Smooth muscle cell (in vitro differentiated cells): Measurements from ENCODE around the gene SFTA2. TPM values are rescaled to one million over a fixed set of nuclear protein-coding genes. Genes with fewer than 3 reads are reported as not detected.

Source experiments
- DNase-seq: peaks from one replicate; lab custom pipeline; 2025; ENCODE audit not compliant: unreplicated experiment; lab: John Stamatoyannopoulos, UW
- H2AFZ ChIP-seq: fragments of 200-600 bp; sonication (generic); 2 replicates; pipeline ENCODE4 v1.6.0; 2016; ENCODE audit warnings: antibody characterized with exemption, low read depth, mild to moderate bottlenecking
- H3F3A ChIP-seq: fragments of 200-600 bp; sonication (generic); 2 replicates; pipeline ENCODE4 v1.6.0; 2017; ENCODE audit warnings: antibody characterized with exemption, low read depth
- H3K27ac ChIP-seq: fragments of 200-600 bp; sonication (generic); 2 replicates; pipeline ENCODE4 v1.5.1; 2016; ENCODE audit warnings: low read depth, mild to moderate bottlenecking
- H3K27me3 ChIP-seq: fragments of 200-600 bp; sonication (generic); 2 replicates; pipeline ENCODE4 v1.6.1; 2016; ENCODE audit warnings: low read depth, mild to moderate bottlenecking
- H3K36me3 ChIP-seq: fragments of 200-600 bp; sonication (generic); 2 replicates; pipeline ENCODE4 v1.5.1; 2016; ENCODE audit warnings: low read depth
- H3K4me1 ChIP-seq: fragments of 200-600 bp; sonication (generic); 2 replicates; pipeline ENCODE4 v1.5.1; 2016; ENCODE audit warnings: low read depth
- H3K4me2 ChIP-seq: fragments of 200-600 bp; sonication (generic); 2 replicates; pipeline ENCODE4 v1.6.0; 2016; ENCODE audit warnings: mild to moderate bottlenecking
- H3K4me3 ChIP-seq: fragments of 200-600 bp; sonication (generic); 2 replicates; pipeline ENCODE4 v1.5.1; 2016; ENCODE audit warnings: mild to moderate bottlenecking
- H3K79me2 ChIP-seq: fragments of 200-600 bp; sonication (generic); 2 replicates; pipeline ENCODE4 v1.6.0; 2016; ENCODE audit warnings: low read depth, mild to moderate bottlenecking
- H3K9ac ChIP-seq: fragments of 200-600 bp; sonication (generic); 2 replicates; pipeline ENCODE4 v1.6.0; 2016; ENCODE audit warnings: low read depth
- H3K9me3 ChIP-seq: fragments of 200-600 bp; sonication (generic); replicated peaks from 2 replicates; pipeline ENCODE4 v1.5.1; 2016; ENCODE audit warnings: low read depth
- H4K20me1 ChIP-seq: fragments of 200-600 bp; sonication (generic); 2 replicates; pipeline ENCODE4 v1.6.0; 2016; ENCODE audit warnings: low read depth
- CTCF ChIP-seq: fragments of 200-600 bp; sonication (generic); IDR thresholded peaks from 2 replicates; pipeline ENCODE4 v1.5.1; 2017; ENCODE audit warnings: borderline replicate concordance, mild to moderate bottlenecking, antibody characterized with exemption; ENCODE audit not compliant: insufficient read depth, poor library complexity, severe bottlenecking
- WGBS: methylation state at CpG from one replicate; pipeline ENCODE4 v1.1.7; 2016; ENCODE audit warnings: low lambda C conversion rate; 5-methylcytosine and 5-hydroxymethylcytosine counted together
- polyA plus RNA-seq: library from polyadenylated mRNA; unstranded; fragments of >200 nt; fragmentation: Nextera tagmentation; extraction: Ambion mirVana; gene quantifications from 2 replicates; pipeline ENCODE4 v1.2.1, GENCODE V29; 2016
- total RNA-seq: library from RNA; depleted of rRNA; stranded (reverse); fragments of >200 nt; gene quantifications from 2 replicates; pipeline ENCODE4 v1.2.3, GENCODE V29; 2014

Gene SFTA2
- total and polyA plus RNA-seq, 2 experiments from 2014 or later = not detected

- 93% methylated on average over 16 of the region's 16 CpGs for WGBS
- no peak for TF ChIP-seq CTCF
- Histone ChIP-seq H2AFZ (no peak within 1 kb of the TSS), H3K27me3 (no peaks in the 10 kb centered on the region), H3K4me1 (peaks cover 5% of the 10 kb centered on the region), H3F3A (no peaks in the 10 kb centered on the region), H3K4me3 (no peak within 1 kb of the TSS), H3K27ac (no peak within 1 kb of the TSS), H3K36me3 (no peaks in the 10 kb centered on the region), H4K20me1 (no peaks in the 10 kb centered on the region), H3K9me3 (no peaks in the 10 kb centered on the region), H3K9ac (no peak within 1 kb of the TSS), H3K4me2 (no peak within 1 kb of the TSS), H3K79me2 (no peaks in the 10 kb centered on the region)
- DNase-seq = no peak
Measured at GRCh38 chr6:30940361-30940986, 8.5 kb upstream of the SFTA2 start, which contains the start of gene MUCL3. Gene MUCL3 (plus strand): TSS chr6:30940973. CDS start chr6:30941000, 27 bp downstream.

GRCh38 chr6:30939473-30939872, 7.5 kb upstream of the SFTA2 start:
- H3K9ac ChIP-seq = no peak overlapping the region
- WGBS = 93% methylated on average over 3 of the region's 3 CpGs
- H3K27ac ChIP-seq = no peak overlapping the region
- H3K4me1 ChIP-seq = peaks cover 5% of the 10 kb centered on the region
- H3K79me2 ChIP-seq = no peaks in the 10 kb centered on the region
- no peaks in the 10 kb centered on the region for H3K36me3 ChIP-seq
- H3K27me3 ChIP-seq = no peaks in the 10 kb centered on the region
- DNase-seq = no peak
- no peak overlapping the region for H3K4me3 ChIP-seq
- no peak for TF ChIP-seq CTCF
- H3K4me2 ChIP-seq = no peak overlapping the region
- no peak overlapping the region for H2AFZ ChIP-seq
- H4K20me1 ChIP-seq = no peaks in the 10 kb centered on the region
- H3F3A ChIP-seq = no peaks in the 10 kb centered on the region
- H3K9me3 ChIP-seq = no peaks in the 10 kb centered on the region

- Histone ChIP-seq H3K4me3 (no peak overlapping the region), H3K9ac (no peak overlapping the region), H3K4me2 (no peak overlapping the region), H4K20me1 (no peaks in the 10 kb centered on the region), H3K36me3 (no peaks in the 10 kb centered on the region), H3K4me1 (peaks cover 5% of the 10 kb centered on the region), H3K27ac (no peak overlapping the region), H3K9me3 (no peaks in the 10 kb centered on the region), H2AFZ (no peak overlapping the region), H3F3A (no peaks in the 10 kb centered on the region), H3K27me3 (no peaks in the 10 kb centered on the region), H3K79me2 (no peaks in the 10 kb centered on the region)
- no peak for DNase-seq
- 96% methylated on average over 4 of the region's 4 CpGs for WGBS
- no peak for TF ChIP-seq CTCF
Measured at GRCh38 chr6:30938730-30939129, 6.8 kb upstream of the SFTA2 start.

GRCh38 chr6:30937265-30937664, 5.3 kb upstream of the SFTA2 start:
- Histone ChIP-seq H3K4me1 (peaks cover 3% of the 10 kb centered on the region), H3K79me2 (no peaks in the 10 kb centered on the region), H3F3A (no peaks in the 10 kb centered on the region), H3K9ac (no peak overlapping the region), H3K36me3 (no peaks in the 10 kb centered on the region), H3K9me3 (no peaks in the 10 kb centered on the region), H3K27me3 (no peaks in the 10 kb centered on the region), H3K4me3 (no peak overlapping the region), H3K27ac (no peak overlapping the region), H3K4me2 (no peak overlapping the region), H4K20me1 (no peaks in the 10 kb centered on the region), H2AFZ (no peak overlapping the region)
- TF ChIP-seq CTCF = no peak
- no peak for DNase-seq
- WGBS = 75% methylated on average over 6 of the region's 6 CpGs
